ENCODE results near the gene BAX.
"Not testable (repeated sequence)": the region's sequence is repeated elsewhere in the genome, so short reads cannot be mapped to it uniquely, and the experiment has no call there.

BAX gene

GRCh38 chr19:48921721-48922500, 32.8 kb upstream of the BAX start:
- CTCF ChIA-PET = no interaction called here
- no peak for DNase-seq (ENCODE audit: extremely low spot score)
- POLR2A ChIA-PET = no interaction called here
- TF ChIP-seq BHLHE40 (IDR thresholded peaks at IDR 0.05; ENCODE audit: borderline replicate concordance) (no peak), NFRKB (IDR thresholded peaks at IDR 0.05) (no peak), LEF1 (IDR thresholded peaks at IDR 0.05; ENCODE audit: borderline replicate concordance) (no peak)

GRCh38 chr19:48922548-48923490, 31.9 kb upstream of the BAX start:
- CTCF ChIA-PET = no interaction called here
- TF ChIP-seq ZNF384 (IDR thresholded peaks at IDR 0.05) (no peak), L3MBTL2 (conservative IDR thresholded peaks at IDR 0.05) (no peak), FOXM1 (IDR thresholded peaks at IDR 0.05; ENCODE audit: borderline replicate concordance) (no peak), LEF1 (IDR thresholded peaks at IDR 0.05; ENCODE audit: borderline replicate concordance) (no peak)
- DNase-seq (ENCODE audit: extremely low spot score) = no peak
- POLR2A ChIA-PET = no interaction called here

- CTCF ChIA-PET = no interaction called here
- no peak for TF ChIP-seq SP1 (IDR thresholded peaks at IDR 0.05)
- TF ChIP-seq BHLHE40 (IDR thresholded peaks at IDR 0.05; ENCODE audit: borderline replicate concordance) = no peak
- TF ChIP-seq HDGF (IDR thresholded peaks at IDR 0.05; ENCODE audit: borderline replicate concordance) = no peak
- no peak for TF ChIP-seq NFRKB (IDR thresholded peaks at IDR 0.05)
- no peak for TF ChIP-seq FOXA1 (IDR thresholded peaks at IDR 0.05)
- no peak for TF ChIP-seq CTBP1 (IDR thresholded peaks at IDR 0.05; ENCODE audit: borderline replicate concordance)
- TF ChIP-seq FOXM1 (IDR thresholded peaks at IDR 0.05; ENCODE audit: borderline replicate concordance) = no peak
- no peak for TF ChIP-seq FOXK2 (IDR thresholded peaks at IDR 0.05)
- no peak for TF ChIP-seq TARDBP (IDR thresholded peaks at IDR 0.05)
- TF ChIP-seq L3MBTL2 (conservative IDR thresholded peaks at IDR 0.05) = no peak
- TF ChIP-seq ZNF384 (IDR thresholded peaks at IDR 0.05) = no peak
- no peak for TF ChIP-seq LEF1 (IDR thresholded peaks at IDR 0.05; ENCODE audit: borderline replicate concordance)
- POLR2A ChIA-PET = no interaction called here
- no peak for DNase-seq (ENCODE audit: extremely low spot score)
These were observed 29.3 kb upstream of the BAX start for GRCh38 chr19:48925240-48925843.

- CTCF ChIA-PET = interaction anchor here (0.6 kb wide), 1 partner anchor 15 kb away, joined by 6 read pairs; no protein-coding TSS in a partner anchor
- DNase-seq (ENCODE audit: extremely low spot score); POLR2A ChIA-PET: not testable (repeated sequence)
These were observed 28.8 kb upstream of the BAX start for GRCh38 chr19:48925890-48926289.

GRCh38 chr19:48926909-48927308, 27.8 kb upstream of the BAX start:
- CTCF ChIA-PET = no interaction called here
- no peak for DNase-seq (ENCODE audit: extremely low spot score)
- TF ChIP-seq ELF4 (IDR thresholded peaks at IDR 0.05) = no peak
- no peak for TF ChIP-seq TARDBP (IDR thresholded peaks at IDR 0.05)
- no peak for TF ChIP-seq BHLHE40 (IDR thresholded peaks at IDR 0.05; ENCODE audit: borderline replicate concordance)
- no peak for TF ChIP-seq NFRKB (IDR thresholded peaks at IDR 0.05)
- TF ChIP-seq FOXK2 (IDR thresholded peaks at IDR 0.05) = no peak
- no peak for TF ChIP-seq SUZ12 (IDR thresholded peaks at IDR 0.05)
- no peak for TF ChIP-seq HDGF (IDR thresholded peaks at IDR 0.05; ENCODE audit: borderline replicate concordance)
- TF ChIP-seq PKNOX1 (IDR thresholded peaks at IDR 0.05) = no peak
- TF ChIP-seq L3MBTL2 (conservative IDR thresholded peaks at IDR 0.05) = no peak
- TF ChIP-seq SP1 (IDR thresholded peaks at IDR 0.05) = no peak
- no peak for TF ChIP-seq FOXA1 (IDR thresholded peaks at IDR 0.05)
- no peak for TF ChIP-seq ZNF384 (IDR thresholded peaks at IDR 0.05)
- no peak for TF ChIP-seq LEF1 (IDR thresholded peaks at IDR 0.05; ENCODE audit: borderline replicate concordance)
- TF ChIP-seq FOXM1 (IDR thresholded peaks at IDR 0.05; ENCODE audit: borderline replicate concordance) = no peak
- no peak for TF ChIP-seq ARNT (IDR thresholded peaks at IDR 0.05)
- TF ChIP-seq CTBP1 (IDR thresholded peaks at IDR 0.05; ENCODE audit: borderline replicate concordance) = no peak
- POLR2A ChIA-PET = no interaction called here

GRCh38 chr19:48927692-48928091, 27.0 kb upstream of the BAX start:
- CTCF ChIA-PET; DNase-seq (ENCODE audit: extremely low spot score); POLR2A ChIA-PET: not testable (repeated sequence)

- no peak for DNase-seq (ENCODE audit: extremely low spot score)
- ChIA-PET CTCF (no interaction called here), POLR2A (no interaction called here)
- no peak for TF ChIP-seq SUZ12 (IDR thresholded peaks at IDR 0.05)
These were observed 26.3 kb upstream of the BAX start for GRCh38 chr19:48928164-48929025.

Data from HEK293T (cell line).